Neural crest cell (in vitro differentiated cells): ENCODE measurements around the gene THBD. TPM values are rescaled to one million over a fixed set of nuclear protein-coding genes. Genes with fewer than 3 reads are reported as not detected.

Experiments
- DNase-seq: peaks from one replicate; pipeline ENCODE4 v3.0.0; 2021; ENCODE audit warnings: low read depth, mixed read lengths, low spot score
- H3K27ac Mint-ChIP-seq: one replicate; pipeline ENCODE4 v1.8.0; 2021; ENCODE audit warnings: mild to moderate bottlenecking, mixed read lengths; ENCODE audit not compliant: unreplicated experiment
- H3K27me3 Mint-ChIP-seq: 2 replicates; pipeline ENCODE4 v1.8.0; 2021; ENCODE audit warnings: low read depth, mild to moderate bottlenecking, mixed read lengths
- H3K36me3 Mint-ChIP-seq: 2 replicates; pipeline ENCODE4 v1.8.0; 2021; ENCODE audit warnings: low read depth, mild to moderate bottlenecking, mixed read lengths
- H3K4me1 Mint-ChIP-seq: 2 replicates; pipeline ENCODE4 v1.8.0; 2021; ENCODE audit warnings: mixed read lengths
- H3K4me3 Mint-ChIP-seq: one replicate; pipeline ENCODE4 v1.8.0; 2021; ENCODE audit warnings: mild to moderate bottlenecking, mixed read lengths
- H3K9me3 Mint-ChIP-seq: 2 replicates; pipeline ENCODE4 v1.8.0; 2021; ENCODE audit warnings: mixed read lengths
- CTCF ChIP-seq: fragments of 200-600 bp; sonication (generic); conservative IDR thresholded peaks from 2 replicates; pipeline ENCODE4 v1.5.0; 2021; ENCODE audit warnings: antibody characterized with exemption, mild to moderate bottlenecking
- total RNA-seq: library from RNA; stranded (reverse); gene quantifications from 2 replicates; pipeline ENCODE4 v1.2.1, GENCODE V29; 2021

The THBD gene
- total RNA-seq, 1 donor from 2014 or later: 0.12 TPM

DNA sequence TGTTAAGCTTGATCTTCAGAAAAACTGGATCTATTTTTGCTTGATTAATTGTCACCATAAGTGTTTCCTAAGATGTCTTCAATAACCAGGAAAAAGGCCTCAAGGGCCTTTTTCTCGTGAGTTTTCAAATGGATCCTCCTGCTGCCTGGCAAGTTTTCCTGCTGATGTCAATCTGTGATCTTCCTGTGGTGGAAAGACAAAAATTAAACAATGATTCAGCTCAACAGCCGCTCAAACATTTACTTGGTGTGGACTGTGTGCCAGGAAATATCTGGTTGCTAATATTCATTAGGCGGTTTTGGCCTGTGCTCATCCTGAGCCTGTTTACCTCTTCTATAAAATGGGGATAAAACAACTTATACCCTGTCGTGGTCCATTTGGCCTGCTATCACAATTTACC lies 49.7 kb downstream of the THBD start:
- Mint-ChIP-seq H3K4me3 (no peak overlapping the region), H3K4me1 (no peaks in the 10 kb centered on the region), H3K27me3 (peaks cover 8% of the 10 kb centered on the region), H3K9me3 (no peaks in the 10 kb centered on the region), H3K27ac (no peak overlapping the region), H3K36me3 (no peaks in the 10 kb centered on the region)
- no peak for TF ChIP-seq CTCF
- DNase-seq: no peak

DNA sequence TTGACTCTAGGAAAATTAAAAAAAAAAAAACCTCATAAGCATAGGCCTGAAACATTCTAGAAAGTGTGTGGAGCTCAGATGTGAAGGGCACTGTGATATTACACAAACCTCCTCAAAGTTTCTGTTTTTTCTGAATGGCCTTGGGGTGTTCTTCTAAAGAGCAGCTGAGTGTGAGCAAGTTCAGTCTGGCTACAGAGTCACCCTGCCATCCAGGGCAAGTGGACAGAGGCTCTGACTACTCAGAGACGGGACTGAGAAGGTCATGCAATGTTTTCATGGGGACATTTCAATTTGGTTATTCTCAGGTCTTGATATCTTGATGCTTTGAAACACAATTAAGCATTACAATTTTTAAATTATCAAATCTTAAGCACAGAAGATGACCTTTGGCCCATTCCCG lies 51.0 kb downstream of the THBD start:
- H3K27me3 Mint-ChIP-seq: no peaks in the 10 kb centered on the region
- H3K4me1 Mint-ChIP-seq: no peaks in the 10 kb centered on the region
- TF ChIP-seq CTCF: no peak
- DNase-seq: no peak
- no peaks in the 10 kb centered on the region for H3K36me3 Mint-ChIP-seq
- no peak overlapping the region for H3K4me3 Mint-ChIP-seq
- no peak overlapping the region for H3K27ac Mint-ChIP-seq
- no peaks in the 10 kb centered on the region for H3K9me3 Mint-ChIP-seq

- Mint-ChIP-seq H3K27me3 (no peaks in the 10 kb centered on the region), H3K4me3 (no peak overlapping the region), H3K36me3 (no peaks in the 10 kb centered on the region), H3K27ac (no peak overlapping the region), H3K9me3 (no peaks in the 10 kb centered on the region), H3K4me1 (no peaks in the 10 kb centered on the region)
- no peak for DNase-seq
- no peak for TF ChIP-seq CTCF
These were observed 53.5 kb downstream of the THBD start for GRCh38 chr20:22995923-22996322.

Other genes with a start within 250 kb of the THBD start
- not detected in 2 replicates for gene SSTR4, start 14.4 kb downstream of the THBD start, total RNA-seq
- 0.44 and 0.50 TPM in 2 replicates for gene CD93, start 36.7 kb upstream of the THBD start, total RNA-seq